ENCODE results near the gene DDC.

DDC gene

GRCh38 chr7:50463035-50463434, 102.2 kb downstream of the DDC start:
- in situ Hi-C loops (cut with MboI; ENCODE audit: low sequenced_read_pairs) = loop anchor here (25.0 kb wide), 1 partner anchor 699 kb away; no protein-coding TSS in a partner anchor

DNA sequence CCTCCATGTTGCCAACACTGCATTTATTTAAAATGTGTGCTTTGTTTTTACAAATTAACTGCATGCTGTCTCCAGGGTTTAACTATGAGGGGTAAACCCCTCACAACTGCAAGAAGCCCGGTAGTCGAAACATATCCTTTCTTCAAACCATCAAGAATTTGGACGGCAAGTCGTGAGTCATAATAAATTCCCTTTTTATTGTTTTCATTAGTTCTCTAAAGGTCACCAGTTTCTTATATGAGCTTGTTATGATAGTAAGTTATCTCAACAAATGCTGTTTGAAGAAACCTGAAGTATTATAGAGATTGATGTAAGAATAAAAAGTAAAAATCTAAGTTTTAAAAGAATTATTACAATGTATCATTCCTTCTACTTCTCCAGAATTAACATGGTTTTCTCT, 102.8 kb downstream of the DDC start:
- in situ Hi-C loops (cut with MboI; ENCODE audit: low sequenced_read_pairs) = loop anchor here (25.0 kb wide), 1 partner anchor 700 kb away; no protein-coding TSS in a partner anchor

DNA sequence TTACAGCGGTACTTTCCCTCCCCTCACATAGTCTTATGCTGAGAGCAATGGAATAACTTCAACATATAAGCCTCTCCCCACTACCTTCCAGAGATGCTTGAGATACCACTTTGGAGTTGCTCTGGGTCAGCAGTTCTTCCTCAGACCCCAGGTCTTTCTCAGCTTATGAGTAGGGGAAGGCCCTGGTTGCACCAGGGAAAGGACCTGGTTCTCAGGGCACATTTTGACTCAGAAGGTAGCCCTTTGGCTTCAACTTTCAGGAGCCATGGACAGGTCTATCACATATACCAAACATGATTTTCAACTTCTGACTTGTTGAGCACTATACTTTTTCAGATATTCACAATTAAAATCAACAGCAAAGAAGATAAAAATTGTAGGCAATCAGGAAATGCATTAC, 103.5 kb downstream of the DDC start:
- in situ Hi-C loops (cut with MboI; ENCODE audit: low sequenced_read_pairs) = loop anchor here (25.0 kb wide), 1 partner anchor 701 kb away; no protein-coding TSS in a partner anchor

DNA sequence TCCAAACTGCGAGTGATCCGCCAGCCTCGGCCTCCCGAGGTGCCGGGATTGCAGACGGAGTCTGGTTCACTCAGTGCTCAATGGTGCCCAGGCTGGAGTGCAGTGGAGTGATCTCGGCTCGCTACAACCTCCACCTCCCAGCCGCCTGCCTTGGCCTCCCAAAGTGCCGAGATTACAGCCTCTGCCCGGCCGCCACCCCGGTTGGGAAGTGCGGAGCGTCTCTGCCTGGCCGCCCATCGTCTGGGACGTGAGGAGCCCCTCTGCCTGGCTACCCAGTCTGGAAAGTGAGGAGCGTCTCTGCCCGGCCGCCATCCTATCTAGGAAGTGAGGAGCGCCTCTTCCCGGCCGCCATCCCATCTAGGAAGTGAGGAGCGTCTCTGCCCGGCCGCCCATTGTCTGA, 106.0 kb downstream of the DDC start:
- in situ Hi-C loops (cut with MboI; ENCODE audit: low sequenced_read_pairs) = loop anchor here (25.0 kb wide), 1 partner anchor 703 kb away; no protein-coding TSS in a partner anchor

DNA sequence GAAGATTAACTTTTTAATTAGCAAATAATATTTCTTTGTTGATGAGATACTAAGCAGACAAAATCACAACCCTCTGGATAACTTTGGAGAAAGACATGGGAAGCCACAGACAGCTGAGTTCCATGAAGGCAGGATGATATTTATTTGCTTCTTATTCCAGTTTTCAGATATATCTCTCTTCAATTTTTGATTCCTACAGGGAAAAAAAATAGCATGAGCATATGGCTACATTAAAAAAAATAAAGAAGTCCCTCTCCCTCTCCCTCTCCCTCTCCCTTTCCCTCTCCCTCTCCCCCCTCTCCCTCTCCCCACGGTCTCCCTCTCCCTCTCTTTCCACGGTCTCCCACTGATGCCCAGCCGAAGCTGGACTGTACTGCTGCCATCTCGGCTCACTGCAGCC, 106.6 kb downstream of the DDC start:
- in situ Hi-C loops (cut with MboI; ENCODE audit: low sequenced_read_pairs) = loop anchor here (25.0 kb wide), 1 partner anchor 704 kb away; no protein-coding TSS in a partner anchor

DNA sequence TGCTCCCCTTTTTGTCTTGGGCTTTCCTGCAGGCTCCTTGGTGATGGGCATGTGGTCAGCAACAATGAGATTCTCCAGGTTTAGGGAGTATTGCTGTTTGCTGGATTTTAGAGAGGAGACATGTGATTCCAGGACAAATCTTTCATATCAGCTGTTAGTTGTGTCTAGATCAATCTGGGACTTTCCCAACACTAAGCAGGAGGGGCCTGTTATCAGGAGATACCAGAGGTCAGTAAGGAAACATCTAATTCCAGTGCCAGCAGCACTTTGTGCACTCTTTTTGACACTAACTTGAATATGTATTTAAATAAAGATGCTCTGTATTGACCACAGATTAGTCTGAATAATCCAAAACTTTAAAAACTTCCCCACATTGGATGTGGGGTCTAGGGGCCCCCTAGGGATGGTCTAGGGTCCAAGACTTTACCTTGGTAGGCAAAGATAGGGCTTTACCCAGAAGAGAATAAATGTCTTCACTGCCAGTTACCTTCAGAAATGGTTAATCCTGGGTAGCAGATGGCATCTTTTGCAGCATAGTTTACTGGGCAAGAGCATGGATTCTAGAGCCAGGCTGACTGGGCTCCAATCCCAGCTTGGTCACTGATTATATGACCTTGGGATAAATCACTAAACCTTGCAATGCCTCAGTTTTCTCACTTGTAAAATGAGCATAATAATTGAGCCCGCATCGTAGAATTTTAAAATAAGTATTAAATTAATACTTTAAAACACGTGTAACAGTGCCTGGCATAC, 108.7 kb downstream of the DDC start:
- in situ Hi-C loops (cut with MboI; ENCODE audit: low sequenced_read_pairs) = loop anchor here (25.0 kb wide), 1 partner anchor 706 kb away; no protein-coding TSS in a partner anchor

DNA sequence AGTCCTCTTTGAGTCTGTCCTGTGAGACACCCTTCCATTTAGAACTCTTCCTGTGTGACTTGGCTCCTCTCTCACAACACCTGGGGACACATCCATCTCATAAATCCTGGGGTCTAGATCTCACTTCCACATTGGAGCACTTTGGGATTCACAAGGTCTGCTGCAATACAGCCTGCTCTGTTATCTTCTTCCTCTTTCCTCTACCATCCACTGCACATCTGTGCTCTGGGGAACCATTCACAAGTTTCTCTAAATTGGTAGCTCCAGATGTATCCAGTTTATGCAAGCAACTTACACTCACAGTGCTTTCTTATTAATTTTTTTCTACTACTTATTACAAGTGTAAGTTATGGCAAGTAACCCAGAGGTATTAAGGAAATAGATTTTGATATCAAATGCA, 109.5 kb downstream of the DDC start:
- in situ Hi-C loops (cut with MboI; ENCODE audit: low sequenced_read_pairs) = loop anchor here (25.0 kb wide), 1 partner anchor 707 kb away; no protein-coding TSS in a partner anchor

DNA sequence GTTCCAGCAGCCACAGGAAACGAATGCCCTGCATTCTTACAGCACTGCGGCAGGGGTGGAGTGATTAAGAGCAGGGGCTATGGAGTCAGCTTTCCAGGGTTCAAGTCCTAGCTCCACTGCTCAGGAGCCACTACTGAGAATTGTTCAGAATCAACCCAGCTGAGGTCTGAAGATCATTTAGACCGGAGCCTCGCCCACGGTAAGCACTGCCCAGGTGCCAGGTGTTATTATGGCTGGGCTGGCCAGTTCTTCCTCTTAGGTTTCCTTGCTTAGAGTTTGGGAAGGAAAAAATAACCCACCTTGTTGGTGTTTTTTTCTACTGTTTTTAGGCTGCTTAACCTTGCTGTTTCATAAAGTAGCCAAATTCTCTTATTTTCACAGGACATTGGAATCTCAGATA, 110.2 kb downstream of the DDC start:
- in situ Hi-C loops (cut with MboI; ENCODE audit: low sequenced_read_pairs) = loop anchor here (25.0 kb wide), 1 partner anchor 707 kb away; no protein-coding TSS in a partner anchor

GRCh38 chr7:50450590-50451032, 114.6 kb downstream of the DDC start:
- in situ Hi-C loops (cut with MboI; ENCODE audit: low sequenced_read_pairs) = loop anchor here (25.0 kb wide), 1 partner anchor 712 kb away; no protein-coding TSS in a partner anchor

DNA sequence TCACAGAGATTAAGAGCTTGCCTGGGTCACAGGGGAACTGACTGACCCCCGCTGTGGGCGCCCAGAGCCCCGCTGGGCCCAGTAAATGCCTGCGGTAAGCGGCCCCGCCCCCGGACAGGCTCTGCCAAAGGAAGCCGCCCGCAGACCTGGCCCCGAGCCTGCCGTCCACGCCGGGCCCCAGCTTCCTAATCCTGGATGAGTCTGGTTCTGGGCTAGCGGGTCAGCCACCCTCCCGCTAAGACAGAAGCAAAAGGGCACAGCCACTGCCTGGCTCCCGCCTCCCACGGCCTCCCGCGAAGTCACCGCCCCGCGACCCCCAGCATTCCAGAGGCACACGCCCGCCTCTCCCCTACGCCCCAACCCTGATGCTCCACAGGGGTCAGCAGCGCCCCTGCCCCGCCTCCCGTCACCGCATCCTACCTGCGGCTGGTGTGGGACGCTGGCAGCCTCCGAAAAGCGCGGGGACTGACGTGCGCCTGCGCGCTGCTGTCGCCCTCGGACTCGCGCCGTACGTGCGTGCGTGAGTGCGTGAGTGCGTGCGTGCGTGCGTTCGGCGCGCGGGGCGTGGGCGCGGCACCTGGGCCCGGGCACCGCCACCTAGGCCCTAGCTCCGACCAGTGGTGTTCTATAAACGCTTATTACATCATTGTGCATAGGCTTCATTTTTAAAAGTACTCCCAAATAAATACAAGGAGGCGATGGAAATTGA, 115.2 kb downstream of the DDC start, which contains the start of gene FIGNL1:
Gene FIGNL1, minus strand, starts transcription at position 470 of the 709 bp plus-strand sequence. CDS start 3,063 bp downstream, outside the sequence.
- in situ Hi-C loops (cut with MboI; ENCODE audit: low sequenced_read_pairs) = loop anchor here (25.0 kb wide), 1 partner anchor 712 kb away; no protein-coding TSS in a partner anchor

DNA sequence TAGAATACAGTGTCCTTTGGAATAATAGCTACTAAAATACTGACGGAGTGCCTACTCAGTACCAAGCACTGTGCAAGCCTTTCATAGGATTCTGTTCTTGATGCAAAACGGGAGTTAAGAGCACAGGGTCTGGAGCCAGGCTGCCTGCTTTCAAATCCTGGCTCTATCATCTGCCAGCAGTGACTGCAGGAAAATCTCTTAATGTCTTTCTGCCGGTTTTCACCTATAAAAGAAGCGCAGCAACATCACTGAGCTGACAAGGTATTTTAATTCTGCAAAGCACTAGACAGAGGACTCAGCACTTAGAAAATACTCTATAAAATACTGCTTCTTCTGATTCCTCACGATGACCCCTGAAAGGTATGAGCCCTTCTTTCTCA, 115.7 kb downstream of the DDC start:
- in situ Hi-C loops (cut with MboI; ENCODE audit: low sequenced_read_pairs) = no loop called here

DNA sequence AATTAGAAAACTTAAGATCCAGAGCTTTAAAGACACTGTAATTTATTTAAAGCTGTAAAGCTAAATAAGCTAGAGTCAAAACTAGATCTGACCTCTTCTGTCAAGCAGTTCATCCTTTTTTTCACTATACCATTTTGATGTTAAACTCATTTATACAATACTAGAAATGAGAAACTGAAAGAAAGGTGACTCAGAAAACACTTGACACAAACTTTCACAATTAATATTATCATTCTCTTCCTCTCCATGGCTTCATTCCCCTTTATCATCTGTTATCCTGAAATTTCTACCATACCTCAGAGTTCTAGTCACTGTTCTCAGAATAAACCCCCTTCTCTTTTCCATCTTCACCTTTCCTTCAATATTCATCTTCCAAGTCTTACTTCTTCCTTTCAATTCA, 116.4 kb downstream of the DDC start:
- in situ Hi-C loops (cut with MboI; ENCODE audit: low sequenced_read_pairs) = no loop called here

DNA sequence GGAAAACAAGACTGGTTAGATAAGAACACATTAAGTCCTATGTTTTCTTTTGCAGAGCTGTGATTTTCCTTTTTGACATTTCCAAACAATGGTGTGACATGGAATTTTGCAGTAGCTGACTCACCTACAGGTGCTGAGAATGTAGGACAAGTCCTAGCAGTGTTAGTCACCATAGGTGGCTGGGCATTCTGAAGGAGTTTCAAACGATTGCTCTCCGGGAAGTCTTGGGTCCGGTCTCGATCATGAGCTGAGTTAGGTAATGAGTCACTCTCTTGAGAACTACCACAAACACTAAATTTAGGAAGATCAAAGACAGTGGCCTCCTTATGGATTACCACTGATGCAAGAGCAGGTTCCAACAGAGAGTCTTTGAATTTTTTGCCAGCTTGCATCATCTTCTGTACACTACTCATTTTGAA, 118.7 kb downstream of the DDC start:
- in situ Hi-C loops (cut with MboI; ENCODE audit: low sequenced_read_pairs) = no loop called here

- in situ Hi-C loops (cut with MboI; ENCODE audit: low sequenced_read_pairs) = no loop called here
Observed at GRCh38 chr7:50436133-50436806, 128.9 kb downstream of the DDC start.

DNA sequence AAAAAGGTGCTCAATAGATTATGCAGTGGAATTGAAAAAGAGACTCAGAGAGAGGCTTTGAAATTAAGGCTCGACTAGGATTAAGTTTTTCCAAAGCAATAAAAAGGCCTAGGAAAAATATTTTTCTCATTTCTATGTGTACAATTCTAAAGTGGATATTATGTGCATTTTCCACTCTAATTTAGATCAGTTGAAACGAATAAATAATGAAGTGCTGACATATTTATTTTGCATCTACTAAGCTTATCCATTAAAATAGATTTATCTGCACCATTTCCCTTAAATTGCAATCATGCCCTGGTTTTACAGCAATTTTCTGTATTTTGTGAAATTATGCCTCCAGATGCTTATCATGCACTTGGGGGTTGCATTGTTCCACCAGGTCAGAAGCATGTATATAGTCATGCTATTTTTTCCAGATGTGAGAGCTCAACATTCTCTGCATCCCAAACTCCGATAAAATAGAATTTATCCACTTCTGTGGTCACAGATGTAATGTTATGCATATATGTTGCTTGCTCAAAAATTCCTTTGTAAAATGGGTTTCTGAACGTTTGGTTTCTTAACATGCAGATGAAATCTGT, 133.4 kb downstream of the DDC start:
- in situ Hi-C loops (cut with MboI; ENCODE audit: low sequenced_read_pairs) = no loop called here

DNA sequence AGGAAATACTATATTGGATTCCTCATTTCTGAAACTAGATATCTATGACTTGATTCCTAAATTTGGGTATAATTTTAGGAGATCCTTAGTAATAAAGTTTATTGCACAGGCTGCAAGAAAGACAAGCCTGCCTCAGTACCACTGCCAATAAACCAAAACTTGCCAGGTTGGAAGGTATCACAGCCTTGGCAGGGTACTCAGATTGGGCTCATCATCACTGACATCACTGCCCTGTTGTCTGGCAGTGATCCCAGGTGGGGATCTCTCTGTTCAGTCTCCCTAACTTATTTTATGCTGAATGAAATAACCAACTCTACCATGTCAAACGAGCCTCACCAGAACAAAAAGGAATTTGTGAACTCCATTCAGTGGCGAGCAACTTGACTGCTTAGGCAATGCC, 133.9 kb downstream of the DDC start:
- in situ Hi-C loops (cut with MboI; ENCODE audit: low sequenced_read_pairs) = no loop called here

GRCh38 chr7:50428911-50429310, 136.3 kb downstream of the DDC start:
- in situ Hi-C loops (cut with MboI; ENCODE audit: low sequenced_read_pairs) = no loop called here

DNA sequence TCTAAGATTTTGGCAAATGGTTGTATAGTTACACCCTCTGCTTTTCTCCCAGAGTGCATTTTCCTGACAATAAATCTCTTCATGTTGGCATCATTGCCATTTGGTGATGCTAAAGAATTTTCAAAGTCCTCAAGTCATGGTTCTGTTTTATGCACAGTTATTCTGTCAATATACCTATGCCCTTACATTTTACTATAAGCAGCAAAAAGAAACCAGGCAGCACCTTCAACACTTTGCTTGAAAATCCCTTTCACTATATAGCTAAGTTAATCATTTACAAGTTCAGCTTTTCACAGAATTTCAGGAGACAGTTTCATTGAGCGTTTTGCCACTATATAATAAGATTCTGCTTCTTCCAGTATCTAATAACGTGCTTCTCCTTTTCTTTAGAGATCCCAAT, 137.7 kb downstream of the DDC start:
- in situ Hi-C loops (cut with MboI; ENCODE audit: low sequenced_read_pairs) = no loop called here

- in situ Hi-C loops (cut with MboI; ENCODE audit: low sequenced_read_pairs) = no loop called here
Observed at GRCh38 chr7:50426280-50427045, 138.7 kb downstream of the DDC start.

DNA sequence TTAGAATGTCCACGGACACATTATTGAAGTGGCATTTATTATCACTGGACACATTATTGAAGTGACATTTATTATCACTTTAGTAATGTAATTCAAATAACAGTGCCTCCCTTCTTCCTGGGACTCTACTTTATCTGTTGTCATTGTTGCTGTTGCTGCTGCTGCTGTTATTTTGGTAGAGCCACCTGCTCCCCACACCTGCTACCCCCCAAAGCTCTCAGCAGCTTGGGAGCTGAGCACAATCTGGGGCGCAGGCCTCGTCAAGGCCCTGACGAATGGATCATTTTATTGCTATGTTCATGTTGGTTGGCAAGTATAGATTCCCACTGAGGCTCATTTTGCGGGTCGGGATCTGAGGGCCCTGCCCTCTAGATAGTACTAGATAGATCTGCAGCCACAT, 139.9 kb downstream of the DDC start:
- in situ Hi-C loops (cut with MboI; ENCODE audit: low sequenced_read_pairs) = no loop called here

All from HL-60/S4 (cell line).